GM19025 (cell line): ENCODE data around the gene FBXO41.

Experiments
- ATAC-seq: cut with Tn5 transposase; IDR thresholded peaks from one replicate; pipeline ENCODE4 v1.9.1; 2021; ENCODE audit warnings: mild to moderate bottlenecking, low read depth, moderate library complexity; ENCODE audit not compliant: unreplicated experiment

FBXO41 gene

GRCh38 chr2:73250872-73251846, 33.1 kb downstream of the FBXO41 start:
- no peak for ATAC-seq

- ATAC-seq: no peak
These were observed 34.6 kb downstream of the FBXO41 start for GRCh38 chr2:73249636-73250035.

GRCh38 chr2:73246850-73247249, 37.4 kb downstream of the FBXO41 start:
- ATAC-seq: no peak

- no peak for ATAC-seq
These were observed 39.7 kb downstream of the FBXO41 start for GRCh38 chr2:73244580-73244979.

- no peak for ATAC-seq
These were observed 40.3 kb downstream of the FBXO41 start for GRCh38 chr2:73243884-73244570.

- ATAC-seq: no peak
These were observed 44.5 kb downstream of the FBXO41 start for GRCh38 chr2:73239776-73240175.

- ATAC-seq: no peak
These were observed 45.3 kb downstream of the FBXO41 start for GRCh38 chr2:73238976-73239375.

GRCh38 chr2:73238149-73238548, 46.1 kb downstream of the FBXO41 start:
- ATAC-seq: no peak

GRCh38 chr2:73237168-73237567, 47.1 kb downstream of the FBXO41 start:
- ATAC-seq: no peak

- no peak for ATAC-seq
These were observed 48.8 kb downstream of the FBXO41 start for GRCh38 chr2:73235315-73236028.

- ATAC-seq: peak; percentile 45
These were observed 50.1 kb downstream of the FBXO41 start, which contains the start of gene CCT7 for GRCh38 chr2:73233932-73234832. Gene CCT7, plus strand, starts transcription at chr2:73234308. Its CDS starts 71 bp downstream, at chr2:73234379.

- ATAC-seq: peak; percentile 86
These were observed 50.9 kb downstream of the FBXO41 start, which contains the start of gene PRADC1 for GRCh38 chr2:73233154-73233931. Gene PRADC1, minus strand, starts transcription at chr2:73233239. Its CDS starts 79 bp downstream, at chr2:73233160.

- ATAC-seq: no peak
These were observed 51.7 kb downstream of the FBXO41 start for GRCh38 chr2:73232403-73233153.

- no peak for ATAC-seq
These were observed 55.6 kb downstream of the FBXO41 start for GRCh38 chr2:73228631-73229030.

GRCh38 chr2:73227086-73227485, 57.2 kb downstream of the FBXO41 start:
- ATAC-seq: no peak

- no peak for ATAC-seq
These were observed 58.5 kb downstream of the FBXO41 start for GRCh38 chr2:73225513-73226360.

- ATAC-seq: no peak
These were observed 60.5 kb downstream of the FBXO41 start for GRCh38 chr2:73223821-73224220.
